WTC11 (cell line): ENCODE measurements around the gene ZCCHC10. TPM values are rescaled to one million over a fixed set of nuclear protein-coding genes. Genes with fewer than 3 reads are reported as not detected.

Experiments used
- ATAC-seq: fragments of 200-7000 bp; cut with Tn5 transposase; 2 replicates; pipeline ENCODE4 v1.10.0; 2021; ENCODE audit warnings: mild to moderate bottlenecking, moderate library complexity
- CTCF ChIA-PET: fragments of 300-600 bp; sonication (Branson Sonifier 250); formaldehyde crosslinking; loops from one replicate; lab custom pipeline; 2021; ENCODE audit warnings: antibody characterized with exemption; lab: Charles Lee
- POLR2A ChIA-PET: fragments of 350-600 bp; sonication (Branson Sonifier 250); formaldehyde crosslinking; loops from one replicate; lab custom pipeline; 2021; ENCODE audit warnings: antibody characterized with exemption; lab: Charles Lee
- DNase-seq: peaks from one replicate; pipeline ENCODE4 v3.0.0; 2021; ENCODE audit warnings: low spot score
- H3K27ac Mint-ChIP-seq: 2 replicates; pipeline ENCODE4 v1.8.0; 2021; ENCODE audit warnings: mixed read lengths
- H3K27me3 Mint-ChIP-seq: 2 replicates; pipeline ENCODE4 v1.8.0; 2021; ENCODE audit warnings: low read depth, mild to moderate bottlenecking, moderate library complexity, mixed read lengths
- H3K36me3 Mint-ChIP-seq: 2 replicates; pipeline ENCODE4 v1.8.0; 2021; ENCODE audit warnings: mixed read lengths
- H3K4me1 Mint-ChIP-seq: 2 replicates; pipeline ENCODE4 v1.8.0; 2022; ENCODE audit warnings: mixed read lengths
- H3K4me3 Mint-ChIP-seq: 2 replicates; pipeline ENCODE4 v1.8.0; 2021; ENCODE audit warnings: mild to moderate bottlenecking, moderate library complexity, mixed read lengths
- H3K9me3 Mint-ChIP-seq: 2 replicates; pipeline ENCODE4 v1.8.0; 2021; ENCODE audit warnings: mixed read lengths
- AFF4 ChIP-seq: sonication (generic); formaldehyde crosslinking; IDR thresholded peaks from 2 replicates; pipeline ENCODE4 v1.8.1; 2023; ENCODE audit warnings: mild to moderate bottlenecking, missing genetic modification reagents, borderline replicate concordance
- AR ChIP-seq: fragments of 250-450 bp; sonication (Bioruptor Pico); IDR thresholded peaks from 2 replicates; pipeline ENCODE4 v1.9.0; 2021; ENCODE audit warnings: mild to moderate bottlenecking
- ARID4B ChIP-seq: sonication (generic); formaldehyde crosslinking; IDR thresholded peaks from 2 replicates; pipeline ENCODE4 v1.8.0; 2023; ENCODE audit warnings: missing genetic modification reagents, mild to moderate bottlenecking, borderline replicate concordance
- CDX4 ChIP-seq: fragments of 250-450 bp; sonication (Bioruptor Pico); IDR thresholded peaks from 2 replicates; pipeline ENCODE4 v1.9.0; 2021; ENCODE audit warnings: moderate library complexity, mild to moderate bottlenecking, inconsistent platforms, borderline replicate concordance
- E2F1 ChIP-seq: sonication (generic); formaldehyde crosslinking; IDR thresholded peaks from 2 replicates; pipeline ENCODE4 v1.8.0; 2022; ENCODE audit warnings: mild to moderate bottlenecking, missing genetic modification reagents
- FOXK1 ChIP-seq: sonication (generic); formaldehyde crosslinking; IDR thresholded peaks from 2 replicates; pipeline ENCODE4 v1.8.0; 2022; ENCODE audit warnings: mild to moderate bottlenecking, moderate library complexity, missing genetic modification reagents
- HMGXB4 ChIP-seq: sonication (generic); formaldehyde crosslinking; IDR thresholded peaks from 2 replicates; pipeline ENCODE4 v1.8.1; 2023; ENCODE audit warnings: mild to moderate bottlenecking, moderate library complexity, missing genetic modification reagents
- IRF2 ChIP-seq: sonication (generic); formaldehyde crosslinking; IDR thresholded peaks from 2 replicates; pipeline ENCODE4 v1.8.0; 2022; ENCODE audit warnings: low read depth, missing genetic modification reagents, borderline replicate concordance
- MAX ChIP-seq: sonication (generic); formaldehyde crosslinking; IDR thresholded peaks from 2 replicates; pipeline ENCODE4 v1.8.0; 2022; ENCODE audit warnings: mild to moderate bottlenecking, missing genetic modification reagents
- NFYB ChIP-seq: sonication (generic); formaldehyde crosslinking; conservative IDR thresholded peaks from 2 replicates; pipeline ENCODE4 v1.8.0; 2022; ENCODE audit warnings: low read depth, missing genetic modification reagents
- NR1H2 ChIP-seq: sonication (generic); formaldehyde crosslinking; IDR thresholded peaks from 2 replicates; pipeline ENCODE4 v1.9.0; 2021; ENCODE audit warnings: mild to moderate bottlenecking, moderate library complexity, missing genetic modification reagents
- NR3C1 ChIP-seq: sonication (generic); formaldehyde crosslinking; conservative IDR thresholded peaks from 2 replicates; pipeline ENCODE4 v1.8.1; 2023; ENCODE audit warnings: low read depth, mild to moderate bottlenecking, missing genetic modification reagents
- RELA ChIP-seq: sonication (generic); formaldehyde crosslinking; IDR thresholded peaks from 2 replicates; pipeline ENCODE4 v1.8.1; 2022; ENCODE audit warnings: missing genetic modification reagents, mild to moderate bottlenecking, borderline replicate concordance
- SMAD4 ChIP-seq: sonication (generic); formaldehyde crosslinking; IDR thresholded peaks from 2 replicates; pipeline ENCODE4 v1.8.0; 2022; ENCODE audit warnings: mild to moderate bottlenecking, missing genetic modification reagents
- STAT6 ChIP-seq: sonication (generic); formaldehyde crosslinking; conservative IDR thresholded peaks from 2 replicates; pipeline ENCODE4 v1.8.1; 2023; ENCODE audit warnings: mild to moderate bottlenecking, low read depth, missing genetic modification reagents, moderate library complexity
- ZNF138 ChIP-seq: sonication (generic); formaldehyde crosslinking; conservative IDR thresholded peaks from 2 replicates; pipeline ENCODE4 v1.8.1; 2022; ENCODE audit warnings: mild to moderate bottlenecking, moderate library complexity, missing genetic modification reagents
- ZNF219 ChIP-seq: sonication (generic); formaldehyde crosslinking; IDR thresholded peaks from 2 replicates; pipeline ENCODE4 v1.8.0; 2023; ENCODE audit warnings: missing genetic modification reagents, mild to moderate bottlenecking, borderline replicate concordance
- ZNF671 ChIP-seq: fragments of 250-450 bp; sonication (Bioruptor Pico); IDR thresholded peaks from 2 replicates; pipeline ENCODE4 v1.8.0; 2021; ENCODE audit warnings: mild to moderate bottlenecking
- total RNA-seq: library from RNA; stranded (reverse); gene quantifications from 3 replicates; pipeline ENCODE4 v1.2.3, GENCODE V29; 2021

Gene ZCCHC10
- total RNA-seq, 1 experiment from 2014 or later, result 22.9 TPM

- TF ChIP-seq E2F1 (CRISPR knock-in tag), result no peak
- TF ChIP-seq ZNF671 (CRISPR knock-in tag), result no peak
- no peak for TF ChIP-seq ZNF138 (CRISPR knock-in tag)
These were observed 27.1 kb downstream of the ZCCHC10 start (continued) for GRCh38 chr5:132999246-132999645.

GRCh38 chr5:132998556-132998955, 27.8 kb downstream of the ZCCHC10 start:
- CTCF ChIA-PET, result no interaction called here
- H3K4me3 Mint-ChIP-seq, result no peak overlapping the region
- no peaks in the 10 kb centered on the region for H3K27me3 Mint-ChIP-seq
- H3K4me1 Mint-ChIP-seq, result no peaks in the 10 kb centered on the region
- DNase-seq (no peak), ATAC-seq (no peak)
- no peak overlapping the region for H3K27ac Mint-ChIP-seq
- no peaks in the 10 kb centered on the region for H3K9me3 Mint-ChIP-seq
- peaks cover 15% of the 10 kb centered on the region for H3K36me3 Mint-ChIP-seq
- POLR2A ChIA-PET, result no interaction called here
- TF ChIP-seq NR3C1 (CRISPR knock-in tag), result no peak
- TF ChIP-seq RELA, result no peak
- TF ChIP-seq SMAD4, result no peak
- TF ChIP-seq IRF2 (CRISPR knock-in tag), result no peak
- TF ChIP-seq FOXK1, result no peak
- no peak for TF ChIP-seq ZNF219 (CRISPR knock-in tag)
- TF ChIP-seq NFYB (CRISPR knock-in tag), result no peak
- TF ChIP-seq CDX4 (CRISPR knock-in tag), result no peak
- TF ChIP-seq HMGXB4 (CRISPR knock-in tag), result no peak
- TF ChIP-seq STAT6 (CRISPR knock-in tag), result no peak
- no peak for TF ChIP-seq MAX
- TF ChIP-seq AR (CRISPR knock-in tag), result no peak
- TF ChIP-seq ARID4B, result no peak
- TF ChIP-seq NR1H2 (CRISPR knock-in tag), result no peak
- no peak for TF ChIP-seq AFF4 (CRISPR knock-in tag)
